ENCODE results near the gene GALNT1. TPM values are rescaled to one million over a fixed set of nuclear protein-coding genes. Genes with fewer than 3 reads are reported as not detected.

Gene GALNT1
- total RNA-seq, 1 experiment from 2014 or later, result 105 TPM

- no TSS peak for BruUV-seq (replicated peaks)
- no peak for DNase-seq
- no peak overlapping the region for H3K27ac Mint-ChIP-seq (ENCODE audit: unreplicated experiment)
- H3K4me3 Mint-ChIP-seq (ENCODE audit: low read depth, unreplicated experiment), result no peak overlapping the region
- H3K27me3 Mint-ChIP-seq (ENCODE audit: unreplicated experiment), result no peaks in the 10 kb centered on the region
- intact Hi-C loops (cut with micrococcal nuclease; ENCODE audit: unreplicated experiment), result no loop called here
- TF ChIP-seq CTCF (IDR thresholded peaks at IDR 0.05; ENCODE audit: unreplicated experiment), result no peak
- CTCF ChIA-PET, result interaction anchor here (0.5 kb wide), 1 partner anchor 53 kb away, joined by 5 read pairs; no protein-coding TSS in a partner anchor
- H3K9me3 Mint-ChIP-seq (ENCODE audit: low read depth, unreplicated experiment), result no peaks in the 10 kb centered on the region
- H3K36me3 Mint-ChIP-seq (ENCODE audit: insufficient read depth, unreplicated experiment), result no peaks in the 10 kb centered on the region
- no peaks in the 10 kb centered on the region for H3K4me1 Mint-ChIP-seq (ENCODE audit: low read depth, unreplicated experiment)
Measured at GRCh38 chr18:35658112-35658511, 76.6 kb downstream of the GALNT1 start.

- CTCF ChIA-PET, result interaction anchor here (0.6 kb wide), 1 partner anchor 183 kb away, joined by 4 read pairs; no protein-coding TSS in a partner anchor
- BruUV-seq (replicated peaks), result no TSS peak
Measured at GRCh38 chr18:35661483-35662146, 80.1 kb downstream of the GALNT1 start.

GRCh38 chr18:35662293-35663062, 80.9 kb downstream of the GALNT1 start:
- Mint-ChIP-seq H3K4me1 (ENCODE audit: low read depth, unreplicated experiment) (no peaks in the 10 kb centered on the region), H3K36me3 (ENCODE audit: insufficient read depth, unreplicated experiment) (peaks cover 14% of the 10 kb centered on the region), H3K4me3 (ENCODE audit: low read depth, unreplicated experiment) (no peak overlapping the region), H3K9me3 (ENCODE audit: low read depth, unreplicated experiment) (peaks cover 3% of the 10 kb centered on the region), H3K27me3 (ENCODE audit: unreplicated experiment) (no peaks in the 10 kb centered on the region), H3K27ac (ENCODE audit: unreplicated experiment) (peak overlapping the region; percentile 2)
- intact Hi-C loops (cut with micrococcal nuclease; ENCODE audit: unreplicated experiment), result no loop called here
- DNase-seq, result no peak
- no peak for TF ChIP-seq CTCF (IDR thresholded peaks at IDR 0.05; ENCODE audit: unreplicated experiment)
- no TSS peak for BruUV-seq (replicated peaks)
- CTCF ChIA-PET, result interaction anchor here (0.6 kb wide), 1 partner anchor 184 kb away, joined by 4 read pairs; no protein-coding TSS in a partner anchor

More at GRCh38 chr18:35661483-35662146, 80.1 kb downstream of the GALNT1 start:
- H3K27me3 Mint-ChIP-seq (ENCODE audit: unreplicated experiment), result no peaks in the 10 kb centered on the region
- no peaks in the 10 kb centered on the region for H3K4me1 Mint-ChIP-seq (ENCODE audit: low read depth, unreplicated experiment)
- no peak for TF ChIP-seq CTCF (IDR thresholded peaks at IDR 0.05; ENCODE audit: unreplicated experiment)
- peaks cover 14% of the 10 kb centered on the region for H3K36me3 Mint-ChIP-seq (ENCODE audit: insufficient read depth, unreplicated experiment)
- H3K27ac Mint-ChIP-seq (ENCODE audit: unreplicated experiment), result no peak overlapping the region
- no peak for DNase-seq
- H3K9me3 Mint-ChIP-seq (ENCODE audit: low read depth, unreplicated experiment), result peaks cover 3% of the 10 kb centered on the region
- H3K4me3 Mint-ChIP-seq (ENCODE audit: low read depth, unreplicated experiment), result no peak overlapping the region
- intact Hi-C loops (cut with micrococcal nuclease; ENCODE audit: unreplicated experiment), result no loop called here

GRCh38 chr18:35671966-35672603, 90.5 kb downstream of the GALNT1 start:
- H3K4me3 Mint-ChIP-seq (ENCODE audit: low read depth, unreplicated experiment), result no peak overlapping the region
- CTCF ChIA-PET, result no interaction called here
- intact Hi-C loops (cut with micrococcal nuclease; ENCODE audit: unreplicated experiment), result no loop called here
- no peaks in the 10 kb centered on the region for H3K9me3 Mint-ChIP-seq (ENCODE audit: low read depth, unreplicated experiment)
- peaks cover 19% of the 10 kb centered on the region for H3K4me1 Mint-ChIP-seq (ENCODE audit: low read depth, unreplicated experiment)
- DNase-seq, result no peak
- TF ChIP-seq CTCF (IDR thresholded peaks at IDR 0.05; ENCODE audit: unreplicated experiment), result no peak
- H3K27ac Mint-ChIP-seq (ENCODE audit: unreplicated experiment), result peak overlapping the region; percentile 5
- no TSS peak for BruUV-seq (replicated peaks)
- H3K36me3 Mint-ChIP-seq (ENCODE audit: insufficient read depth, unreplicated experiment), result no peaks in the 10 kb centered on the region
- H3K27me3 Mint-ChIP-seq (ENCODE audit: unreplicated experiment), result no peaks in the 10 kb centered on the region
